Smooth muscle cell (in vitro differentiated cells): ENCODE measurements around the gene BICDL2. TPM values are rescaled to one million over a fixed set of nuclear protein-coding genes. Genes with fewer than 3 reads are reported as not detected.
A peak's percentile ranks its signal among the peaks of the same experiment; 100 is the strongest.
"Not testable (repeated sequence)": the region's sequence is repeated elsewhere in the genome, so short reads cannot be mapped to it uniquely, and the experiment has no call there.

Experiments
- DNase-seq: peaks from one replicate; lab custom pipeline; 2025; ENCODE audit not compliant: unreplicated experiment; lab: John Stamatoyannopoulos, UW
- H2AFZ ChIP-seq: fragments of 200-600 bp; sonication (generic); 2 replicates; pipeline ENCODE4 v1.6.0; 2016; ENCODE audit warnings: antibody characterized with exemption, low read depth, mild to moderate bottlenecking
- H3F3A ChIP-seq: fragments of 200-600 bp; sonication (generic); 2 replicates; pipeline ENCODE4 v1.6.0; 2017; ENCODE audit warnings: antibody characterized with exemption, low read depth
- H3K27ac ChIP-seq: fragments of 200-600 bp; sonication (generic); 2 replicates; pipeline ENCODE4 v1.5.1; 2016; ENCODE audit warnings: low read depth, mild to moderate bottlenecking
- H3K27me3 ChIP-seq: fragments of 200-600 bp; sonication (generic); 2 replicates; pipeline ENCODE4 v1.6.1; 2016; ENCODE audit warnings: low read depth, mild to moderate bottlenecking
- H3K36me3 ChIP-seq: fragments of 200-600 bp; sonication (generic); 2 replicates; pipeline ENCODE4 v1.5.1; 2016; ENCODE audit warnings: low read depth
- H3K4me1 ChIP-seq: fragments of 200-600 bp; sonication (generic); 2 replicates; pipeline ENCODE4 v1.5.1; 2016; ENCODE audit warnings: low read depth
- H3K4me2 ChIP-seq: fragments of 200-600 bp; sonication (generic); 2 replicates; pipeline ENCODE4 v1.6.0; 2016; ENCODE audit warnings: mild to moderate bottlenecking
- H3K4me3 ChIP-seq: fragments of 200-600 bp; sonication (generic); 2 replicates; pipeline ENCODE4 v1.5.1; 2016; ENCODE audit warnings: mild to moderate bottlenecking
- H3K79me2 ChIP-seq: fragments of 200-600 bp; sonication (generic); 2 replicates; pipeline ENCODE4 v1.6.0; 2016; ENCODE audit warnings: low read depth, mild to moderate bottlenecking
- H3K9ac ChIP-seq: fragments of 200-600 bp; sonication (generic); 2 replicates; pipeline ENCODE4 v1.6.0; 2016; ENCODE audit warnings: low read depth
- H3K9me3 ChIP-seq: fragments of 200-600 bp; sonication (generic); replicated peaks from 2 replicates; pipeline ENCODE4 v1.5.1; 2016; ENCODE audit warnings: low read depth
- H4K20me1 ChIP-seq: fragments of 200-600 bp; sonication (generic); 2 replicates; pipeline ENCODE4 v1.6.0; 2016; ENCODE audit warnings: low read depth
- CTCF ChIP-seq: fragments of 200-600 bp; sonication (generic); IDR thresholded peaks from 2 replicates; pipeline ENCODE4 v1.5.1; 2017; ENCODE audit warnings: borderline replicate concordance, mild to moderate bottlenecking, antibody characterized with exemption; ENCODE audit not compliant: insufficient read depth, poor library complexity, severe bottlenecking
- WGBS: methylation state at CpG from one replicate; pipeline ENCODE4 v1.1.7; 2016; ENCODE audit warnings: low lambda C conversion rate; 5-methylcytosine and 5-hydroxymethylcytosine counted together
- polyA plus RNA-seq: library from polyadenylated mRNA; unstranded; fragments of >200 nt; fragmentation: Nextera tagmentation; extraction: Ambion mirVana; gene quantifications from 2 replicates; pipeline ENCODE4 v1.2.1, GENCODE V29; 2016
- total RNA-seq: library from RNA; depleted of rRNA; stranded (reverse); fragments of >200 nt; gene quantifications from 2 replicates; pipeline ENCODE4 v1.2.3, GENCODE V29; 2014

The BICDL2 gene
- total and polyA plus RNA-seq, 2 experiments from 2014 or later = 0.86 to 1.5 TPM

GRCh38 chr16:3057181-3058138 lies 20.7 kb upstream of the BICDL2 start:
- Histone ChIP-seq H3K4me3 (peak overlapping the region; percentile 99), H3K9me3 (no peaks in the 10 kb centered on the region), H3K36me3 (no peaks in the 10 kb centered on the region), H3K27ac (no peak overlapping the region), H3K27me3 (no peaks in the 10 kb centered on the region), H3F3A (peaks cover 12% of the 10 kb centered on the region), H3K4me2 (peak overlapping the region; percentile 99), H4K20me1 (peaks cover 9% of the 10 kb centered on the region), H2AFZ (no peak overlapping the region), H3K9ac (no peak overlapping the region), H3K79me2 (no peaks in the 10 kb centered on the region), H3K4me1 (peaks cover 7% of the 10 kb centered on the region)
- WGBS = 93% methylated on average over 22 of the region's 22 CpGs
- no peak for TF ChIP-seq CTCF
- DNase-seq = no peak

- DNase-seq = no peak
- H3K4me2 ChIP-seq = no peak overlapping the region
- no peak overlapping the region for H3K4me3 ChIP-seq
- H3K27ac ChIP-seq = no peak overlapping the region
- peaks cover 12% of the 10 kb centered on the region for H3F3A ChIP-seq
- no peaks in the 10 kb centered on the region for H3K79me2 ChIP-seq
- H3K9me3 ChIP-seq = no peaks in the 10 kb centered on the region
- peaks cover 9% of the 10 kb centered on the region for H4K20me1 ChIP-seq
- TF ChIP-seq CTCF = no peak
- H3K4me1 ChIP-seq = peaks cover 7% of the 10 kb centered on the region
- 97% methylated on average over 17 of the region's 19 CpGs for WGBS
- no peak overlapping the region for H2AFZ ChIP-seq
- no peaks in the 10 kb centered on the region for H3K36me3 ChIP-seq
- H3K27me3 ChIP-seq = no peaks in the 10 kb centered on the region
- H3K9ac ChIP-seq = no peak overlapping the region
These were observed 19.8 kb upstream of the BICDL2 start for GRCh38 chr16:3056336-3057180.

GRCh38 chr16:3055734-3056115 lies 19.0 kb upstream of the BICDL2 start:
- 85% methylated on average over 8 of the region's 9 CpGs for WGBS
- H3K9me3 ChIP-seq, H3K36me3 ChIP-seq, H3K4me1 ChIP-seq, H3K27ac ChIP-seq, H4K20me1 ChIP-seq, H3K4me2 ChIP-seq, H3F3A ChIP-seq, H3K79me2 ChIP-seq, H3K27me3 ChIP-seq, H3K4me3 ChIP-seq, DNase-seq, H2AFZ ChIP-seq, H3K9ac ChIP-seq: not testable (repeated sequence)

- H3K9me3 ChIP-seq = no peaks in the 10 kb centered on the region
- 94% methylated on average over 17 of the region's 17 CpGs for WGBS
These were observed 18.4 kb upstream of the BICDL2 start for GRCh38 chr16:3054965-3055733.

GRCh38 chr16:3053330-3053710 lies 16.6 kb upstream of the BICDL2 start:
- not testable (repeated sequence) for H3K4me3 ChIP-seq, H3F3A ChIP-seq, H3K9ac ChIP-seq, H3K36me3 ChIP-seq, H3K4me1 ChIP-seq, H3K79me2 ChIP-seq, H2AFZ ChIP-seq, DNase-seq, H3K27ac ChIP-seq, H3K4me2 ChIP-seq, H4K20me1 ChIP-seq, H3K9me3 ChIP-seq
- H3K27me3 ChIP-seq = peaks cover 13% of the 10 kb centered on the region
- 88% methylated on average over 13 of the region's 13 CpGs for WGBS

More at GRCh38 chr16:3054965-3055733, 18.4 kb upstream of the BICDL2 start:
- Histone ChIP-seq H3K36me3 (no peaks in the 10 kb centered on the region), H3K27me3 (no peaks in the 10 kb centered on the region), H2AFZ (no peak overlapping the region), H4K20me1 (peaks cover 9% of the 10 kb centered on the region), H3K27ac (no peak overlapping the region), H3K4me1 (peaks cover 7% of the 10 kb centered on the region), H3K79me2 (no peaks in the 10 kb centered on the region), H3K9ac (no peak overlapping the region), H3K4me2 (no peak overlapping the region), H3K4me3 (no peak overlapping the region), H3F3A (peaks cover 4% of the 10 kb centered on the region)
- no peak for DNase-seq
- no peak for TF ChIP-seq CTCF
